Right atrium auricular region (tissue), 2 donors: Measurements from ENCODE around the gene PRDM16. TPM values are rescaled to one million over a fixed set of nuclear protein-coding genes. Genes with fewer than 3 reads are reported as not detected.

ENCODE experiments used
- DNase-seq: peaks from one replicate; pipeline ENCODE4 v3.0.0-alpha.2; 2019; ENCODE audit warnings: low spot score
- H3K27ac ChIP-seq, 2 donors: fragments of 200-600 bp; sonication (generic); 1 replicate in 1 of 2; 2 replicates in 1 of 2; pipeline ENCODE4 v1.5.1; 2016 to 2019
- H3K27me3 ChIP-seq, 2 donors: fragments of 200-600 bp; sonication (generic); one replicate each; pipeline versions ENCODE4 v1.5.1 to v1.6.0; 2017 to 2019
- H3K36me3 ChIP-seq: fragments of 200-600 bp; sonication (generic); one replicate; pipeline ENCODE4 v1.5.1; 2016
- H3K4me1 ChIP-seq, 2 donors: fragments of 200-600 bp; sonication (generic); one replicate each; pipeline versions ENCODE4 v1.5.1 to v1.6.0; 2017 to 2019
- H3K4me3 ChIP-seq, 2 donors: fragments of 200-600 bp; sonication (generic); 1 replicate in 1 of 2; 2 replicates in 1 of 2; pipeline ENCODE4 v1.5.1; 2017 to 2019; ENCODE audit warnings: mild to moderate bottlenecking in 1 of 2, moderate library complexity in 1 of 2
- H3K9me3 ChIP-seq, 2 donors: fragments of 200-600 bp; sonication (generic); one replicate each; pipeline ENCODE4 v1.5.1; 2019
- CTCF ChIP-seq, 2 donors: fragments of 200-600 bp; sonication (generic); IDR thresholded peaks; one replicate each; pipeline ENCODE4 v1.5.1; 2019; ENCODE audit warnings: antibody characterized with exemption in 2 of 2
- total RNA-seq, 2 donors: library from RNA; depleted of rRNA; stranded (reverse); fragments of >200 nt; gene quantifications; one replicate each; pipeline ENCODE4 v1.1.0, GENCODE V29; 2016

Gene PRDM16
- total RNA-seq, 2 donors from 2014 or later, result 0.22 to 3.3 TPM

- DNase-seq, result no peak
- H3K9me3 ChIP-seq, result no peaks in the 10 kb centered on the region
- H3K27me3 ChIP-seq, result no peaks in the 10 kb centered on the region
- H3K27ac ChIP-seq, result no peak overlapping the region
- no peak overlapping the region for H3K4me3 ChIP-seq
- no peaks in the 10 kb centered on the region for H3K4me1 ChIP-seq
- no peaks in the 10 kb centered on the region for H3K36me3 ChIP-seq
- no peak for TF ChIP-seq CTCF (IDR thresholded peaks at IDR 0.05)
Observed at GRCh38 chr1:3113741-3114056, 44.7 kb downstream of the PRDM16 start.

GRCh38 chr1:3114131-3114744 lies 45.2 kb downstream of the PRDM16 start:
- H3K9me3 ChIP-seq, result no peaks in the 10 kb centered on the region
- no peak overlapping the region for H3K4me3 ChIP-seq
- no peaks in the 10 kb centered on the region for H3K4me1 ChIP-seq
- no peak overlapping the region for H3K27ac ChIP-seq
- no peak for DNase-seq
- no peaks in the 10 kb centered on the region for H3K36me3 ChIP-seq
- no peak for TF ChIP-seq CTCF (IDR thresholded peaks at IDR 0.05)
- H3K27me3 ChIP-seq, result no peaks in the 10 kb centered on the region

- no peak for TF ChIP-seq CTCF (IDR thresholded peaks at IDR 0.05)
- no peaks in the 10 kb centered on the region for H3K27me3 ChIP-seq
- no peak overlapping the region for H3K27ac ChIP-seq
- no peaks in the 10 kb centered on the region for H3K4me1 ChIP-seq
- no peak for DNase-seq
- no peak overlapping the region for H3K4me3 ChIP-seq
- no peaks in the 10 kb centered on the region for H3K36me3 ChIP-seq
- no peaks in the 10 kb centered on the region for H3K9me3 ChIP-seq
Observed at GRCh38 chr1:3114846-3115245, 45.8 kb downstream of the PRDM16 start.

GRCh38 chr1:3115275-3116149 lies 46.5 kb downstream of the PRDM16 start:
- no peak for TF ChIP-seq CTCF (IDR thresholded peaks at IDR 0.05)
- no peaks in the 10 kb centered on the region for H3K36me3 ChIP-seq
- no peaks in the 10 kb centered on the region for H3K4me1 ChIP-seq
- no peak for DNase-seq
- no peak overlapping the region for H3K27ac ChIP-seq
- no peaks in the 10 kb centered on the region for H3K9me3 ChIP-seq
- H3K27me3 ChIP-seq, result no peaks in the 10 kb centered on the region
- no peak overlapping the region for H3K4me3 ChIP-seq

GRCh38 chr1:3116150-3116510 lies 47.1 kb downstream of the PRDM16 start:
- DNase-seq, result no peak
- H3K36me3 ChIP-seq, result no peaks in the 10 kb centered on the region
- no peaks in the 10 kb centered on the region for H3K27me3 ChIP-seq
- no peaks in the 10 kb centered on the region for H3K9me3 ChIP-seq
- no peak for TF ChIP-seq CTCF (IDR thresholded peaks at IDR 0.05)
- no peak overlapping the region for H3K27ac ChIP-seq
- no peak overlapping the region for H3K4me3 ChIP-seq
- H3K4me1 ChIP-seq, result no peaks in the 10 kb centered on the region
